Stomach smooth muscle (tissue), 2 donors: ENCODE results near the gene ACOX1.

Experiments used
- H3K27ac ChIP-seq: one replicate; pipeline ENCODE4 v1.7.0; 2013; ENCODE audit warnings: mild to moderate bottlenecking, low read length, inconsistent platforms
- H3K27me3 ChIP-seq, 2 donors: one replicate each; pipeline ENCODE4 v1.7.0; 2013; ENCODE audit warnings: low read length in 2 of 2; ENCODE audit not compliant: insufficient read depth in 2 of 2, control insufficient read depth in 1 of 2
- H3K36me3 ChIP-seq, 2 donors: one replicate each; pipeline ENCODE4 v1.7.0; 2013; ENCODE audit warnings: low read length in 2 of 2; ENCODE audit not compliant: control insufficient read depth in 2 of 2, insufficient read depth in 2 of 2
- H3K4me1 ChIP-seq: one replicate; pipeline ENCODE4 v1.7.0; 2013; ENCODE audit warnings: low read length; ENCODE audit not compliant: control insufficient read depth, insufficient read depth
- H3K4me3 ChIP-seq, 2 donors: one replicate each; pipeline ENCODE4 v1.7.0; 2013; ENCODE audit warnings: low read length in 2 of 2
- H3K9ac ChIP-seq, 2 donors: one replicate each; pipeline ENCODE4 v1.7.0; 2013; ENCODE audit warnings: low read length in 2 of 2, mild to moderate bottlenecking in 1 of 2
- H3K9me3 ChIP-seq, 2 donors: one replicate each; pipeline ENCODE4 v1.7.0; 2013; ENCODE audit warnings: low read length in 2 of 2; ENCODE audit not compliant: control insufficient read depth in 2 of 2
- donor health status: healthy.
- donor health status: Pancreatic carcinoma.

Gene ACOX1

GRCh38 chr17:75917141-75917916, 61.6 kb downstream of the ACOX1 start:
- no peak overlapping the region for H3K9ac ChIP-seq

GRCh38 chr17:75915268-75915667, 63.7 kb downstream of the ACOX1 start:
- Histone ChIP-seq H3K36me3 (peaks cover 0 to 10% of the 10 kb centered on the region in 2 donors), H3K9me3 (no peaks in the 10 kb centered on the region), H3K27me3 (no peaks in the 10 kb centered on the region), H3K4me1 (no peaks in the 10 kb centered on the region), H3K4me3 (no peak overlapping the region), H3K27ac (no peak overlapping the region), H3K9ac (no peak overlapping the region)

More at GRCh38 chr17:75917141-75917916, 61.6 kb downstream of the ACOX1 start:
- H3K9me3 ChIP-seq = no peaks in the 10 kb centered on the region
- H3K36me3 ChIP-seq = peaks cover 0 to 6% of the 10 kb centered on the region in 2 donors
- H3K4me1 ChIP-seq = no peaks in the 10 kb centered on the region
- no peak overlapping the region for H3K27ac ChIP-seq
- H3K4me3 ChIP-seq = no peak overlapping the region
- H3K27me3 ChIP-seq = no peaks in the 10 kb centered on the region

DNA sequence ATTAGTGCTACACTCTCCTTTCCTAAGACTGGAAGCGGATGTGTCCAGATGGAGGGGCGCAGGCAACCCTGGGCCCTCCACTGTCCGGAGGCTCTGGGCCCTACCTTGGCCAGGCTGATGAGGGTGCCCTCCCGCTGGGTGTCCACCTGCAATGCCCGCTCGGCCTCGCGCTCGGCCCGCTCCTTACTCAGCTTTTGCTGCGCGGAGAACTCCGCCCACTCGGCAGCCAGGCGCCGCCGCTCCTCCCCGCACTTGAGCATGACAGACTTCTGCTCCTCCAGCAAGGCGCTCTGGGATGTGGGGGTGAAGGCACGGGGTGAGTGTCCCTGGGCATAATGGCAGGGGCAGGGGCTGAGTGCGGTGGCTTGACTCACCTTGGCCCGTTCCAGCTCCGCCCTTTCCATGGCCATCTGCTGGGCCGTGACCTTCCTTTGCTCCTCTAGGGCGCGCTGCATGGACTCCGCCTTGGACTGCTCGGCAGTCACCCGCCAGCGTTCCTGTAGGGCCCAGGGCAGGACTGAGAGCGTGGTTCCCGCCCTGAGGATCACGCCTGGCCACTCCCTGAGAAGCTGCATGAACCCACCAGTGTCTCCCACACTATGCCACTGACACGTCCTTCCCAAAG, 64.2 kb downstream of the ACOX1 start:
- no peak overlapping the region for H3K4me3 ChIP-seq
- no peak overlapping the region for H3K27ac ChIP-seq
- no peaks in the 10 kb centered on the region for H3K9me3 ChIP-seq
- peaks cover 0 to 10% of the 10 kb centered on the region in 2 donors for H3K36me3 ChIP-seq
- H3K9ac ChIP-seq = no peak overlapping the region
- H3K4me1 ChIP-seq = no peaks in the 10 kb centered on the region
- H3K27me3 ChIP-seq = no peaks in the 10 kb centered on the region

- Histone ChIP-seq H3K36me3 (peaks cover 0 to 10% of the 10 kb centered on the region in 2 donors), H3K27ac (no peak overlapping the region), H3K4me3 (no peak overlapping the region), H3K4me1 (no peaks in the 10 kb centered on the region), H3K27me3 (no peaks in the 10 kb centered on the region), H3K9ac (no peak overlapping the region), H3K9me3 (no peaks in the 10 kb centered on the region)
Observed at GRCh38 chr17:75913537-75914210, 65.3 kb downstream of the ACOX1 start.

GRCh38 chr17:75910699-75911098, 68.3 kb downstream of the ACOX1 start:
- no peaks in the 10 kb centered on the region for H3K4me1 ChIP-seq
- H3K9me3 ChIP-seq = no peaks in the 10 kb centered on the region
- no peak overlapping the region for H3K4me3 ChIP-seq
- H3K36me3 ChIP-seq = peaks cover 0 to 10% of the 10 kb centered on the region in 2 donors
- H3K27ac ChIP-seq = no peak overlapping the region
- H3K27me3 ChIP-seq = no peaks in the 10 kb centered on the region
- H3K9ac ChIP-seq = no peak overlapping the region

DNA sequence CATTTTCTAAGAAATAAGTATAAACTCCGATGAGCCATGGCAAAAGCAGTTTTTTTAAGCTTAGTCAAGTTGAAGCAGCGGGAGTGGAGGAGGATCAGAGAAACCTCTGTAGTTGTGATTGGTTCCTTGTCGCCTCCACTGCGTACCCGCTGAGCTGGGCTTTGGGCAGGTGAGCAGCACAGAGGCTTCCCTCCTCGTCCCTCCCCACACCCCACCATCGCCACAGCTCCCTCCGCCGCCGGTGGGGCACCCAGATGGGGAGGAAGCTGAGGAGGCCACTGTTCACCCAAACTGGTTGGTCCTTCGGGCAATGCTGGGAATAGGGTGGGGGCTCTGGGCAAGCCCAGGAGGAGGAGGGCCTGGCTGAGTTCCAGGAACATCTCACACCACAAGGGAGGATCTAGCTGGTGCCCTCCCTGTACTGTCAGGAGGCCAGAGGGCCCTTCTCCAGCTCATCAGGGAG, 69.1 kb downstream of the ACOX1 start:
- no peaks in the 10 kb centered on the region for H3K9me3 ChIP-seq
- no peak overlapping the region for H3K27ac ChIP-seq
- H3K36me3 ChIP-seq = peaks cover 0 to 10% of the 10 kb centered on the region in 2 donors
- peaks cover 2% of the 10 kb centered on the region for H3K4me1 ChIP-seq
- no peaks in the 10 kb centered on the region for H3K27me3 ChIP-seq
- no peak overlapping the region for H3K9ac ChIP-seq
- H3K4me3 ChIP-seq = no peak overlapping the region

DNA sequence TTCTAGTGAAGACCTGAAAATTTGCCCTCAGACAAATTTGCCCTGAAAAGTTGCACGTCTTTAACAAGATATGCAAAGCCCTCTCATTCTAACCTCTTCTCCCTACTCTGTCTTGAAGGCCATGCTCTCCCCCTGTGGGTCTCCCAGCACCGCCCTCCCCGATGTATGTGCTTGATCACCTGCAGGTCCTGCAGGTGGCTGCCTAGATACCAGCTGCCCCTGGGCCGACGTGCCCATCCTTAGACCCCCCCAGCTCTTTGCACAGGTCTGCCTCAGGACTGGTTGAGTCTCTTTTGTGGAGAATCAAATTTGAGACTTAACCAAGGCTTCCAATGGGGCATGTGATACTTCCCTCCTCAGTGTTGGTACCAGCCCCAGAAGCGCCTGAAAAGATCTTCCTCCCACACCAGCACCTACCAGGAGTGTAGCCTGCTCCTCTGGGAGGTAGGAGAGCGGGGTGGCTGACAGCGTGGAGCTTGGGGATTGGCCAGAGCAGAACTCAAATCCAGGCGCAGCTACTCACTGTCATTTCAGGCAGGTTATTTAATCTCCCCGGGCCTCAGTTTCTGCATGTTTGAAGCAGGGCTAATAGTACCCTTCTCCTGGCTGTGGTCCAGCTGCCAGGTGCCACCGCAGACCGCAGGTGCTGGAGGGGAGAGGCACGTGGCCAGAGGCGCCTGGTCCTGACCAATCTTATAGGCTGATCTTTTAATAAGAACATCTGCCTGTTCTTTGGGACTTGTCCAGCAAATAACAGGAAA, 69.7 kb downstream of the ACOX1 start:
- Histone ChIP-seq H3K9ac (no peak overlapping the region), H3K27ac (no peak overlapping the region), H3K36me3 (peaks cover 0 to 8% of the 10 kb centered on the region in 2 donors), H3K9me3 (no peaks in the 10 kb centered on the region), H3K4me3 (no peak overlapping the region), H3K4me1 (peaks cover 2% of the 10 kb centered on the region), H3K27me3 (no peaks in the 10 kb centered on the region)

DNA sequence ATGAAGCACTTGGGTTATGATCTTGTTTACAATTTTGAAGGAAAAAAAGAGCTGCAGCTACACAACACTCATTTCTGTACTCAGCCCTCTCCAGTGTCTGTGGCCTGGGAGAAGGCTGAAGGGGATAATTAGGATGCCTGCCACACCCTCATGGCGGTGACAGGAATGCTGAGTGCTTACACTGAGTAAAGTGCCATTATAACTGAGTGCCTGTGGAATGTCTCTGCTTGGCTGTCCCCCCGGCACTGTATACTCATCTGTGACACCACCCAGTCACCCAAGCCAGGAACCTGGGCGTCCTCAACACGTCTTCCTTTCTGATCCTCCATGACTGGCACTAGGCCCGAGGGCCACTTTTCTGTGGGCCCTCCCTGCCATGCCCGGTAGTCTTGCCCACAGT, 70.8 kb downstream of the ACOX1 start:
- Histone ChIP-seq H3K9me3 (no peaks in the 10 kb centered on the region), H3K4me1 (peaks cover 7% of the 10 kb centered on the region), H3K27me3 (no peaks in the 10 kb centered on the region), H3K9ac (no peak overlapping the region), H3K4me3 (no peak overlapping the region), H3K36me3 (peaks cover 0 to 6% of the 10 kb centered on the region in 2 donors), H3K27ac (no peak overlapping the region)

- H3K9me3 ChIP-seq = no peaks in the 10 kb centered on the region
- H3K27me3 ChIP-seq = no peaks in the 10 kb centered on the region
- peaks cover 3 to 8% of the 10 kb centered on the region in 2 donors for H3K36me3 ChIP-seq
- H3K4me1 ChIP-seq = peaks cover 7% of the 10 kb centered on the region
- H3K4me3 ChIP-seq = no peak overlapping the region
- no peak overlapping the region for H3K27ac ChIP-seq
- H3K9ac ChIP-seq = peak overlapping the region in 1 of 2 donors; percentile 31
Observed at GRCh38 chr17:75906143-75906884, 72.7 kb downstream of the ACOX1 start.
